Upper lobe of right lung (tissue), 1 donor: ENCODE data around the gene ABCG5. TPM values are rescaled to one million over a fixed set of nuclear protein-coding genes. Genes with fewer than 3 reads are reported as not detected.

ENCODE experiments used
- ATAC-seq: fragments of 200-7000 bp; cut with Tn5 transposase; one replicate; pipeline ENCODE4 v1.9.1; 2020; ENCODE audit warnings: mild to moderate bottlenecking, moderate library complexity
- DNase-seq: peaks from one replicate; pipeline ENCODE4 v3.0.0-alpha.2; 2020
- H3K27ac ChIP-seq: fragments of 200-600 bp; one replicate; pipeline ENCODE4 v1.8.0; 2022
- H3K27me3 ChIP-seq: fragments of 200-600 bp; one replicate; pipeline ENCODE4 v1.8.0; 2022; ENCODE audit warnings: mild to moderate bottlenecking
- H3K36me3 ChIP-seq: fragments of 200-600 bp; one replicate; pipeline ENCODE4 v1.8.0; 2022
- H3K4me1 ChIP-seq: fragments of 200-600 bp; one replicate; pipeline ENCODE4 v1.8.0; 2022
- H3K4me3 ChIP-seq: fragments of 200-600 bp; one replicate; pipeline ENCODE4 v1.8.0; 2022; ENCODE audit warnings: mild to moderate bottlenecking
- H3K9me3 ChIP-seq: fragments of 200-600 bp; one replicate; pipeline ENCODE4 v1.8.0; 2022
- CTCF ChIP-seq: fragments of 200-600 bp; IDR thresholded peaks from one replicate; pipeline ENCODE4 v1.8.0; 2022; ENCODE audit warnings: antibody characterized with exemption
- intact Hi-C: fragments of 100-400 bp; cut with DNase I; formaldehyde crosslinking; loops from one replicate; pipeline ENCODE4 v1.11.0; 2022
- total RNA-seq: library from RNA; stranded (reverse); fragmentation: NEBNext Ultra II Directional; extraction: Animal tissue kit (Norgen Biotek cat#: 25700); gene quantifications from one replicate; pipeline ENCODE4 v1.2.1, GENCODE V29; 2021
- donor health status: DM: no; HTN: yes; CAD: no; lungs with severe emphysema.

ABCG5 gene
- total RNA-seq, 1 donor from 2014 or later = not detected

DNA sequence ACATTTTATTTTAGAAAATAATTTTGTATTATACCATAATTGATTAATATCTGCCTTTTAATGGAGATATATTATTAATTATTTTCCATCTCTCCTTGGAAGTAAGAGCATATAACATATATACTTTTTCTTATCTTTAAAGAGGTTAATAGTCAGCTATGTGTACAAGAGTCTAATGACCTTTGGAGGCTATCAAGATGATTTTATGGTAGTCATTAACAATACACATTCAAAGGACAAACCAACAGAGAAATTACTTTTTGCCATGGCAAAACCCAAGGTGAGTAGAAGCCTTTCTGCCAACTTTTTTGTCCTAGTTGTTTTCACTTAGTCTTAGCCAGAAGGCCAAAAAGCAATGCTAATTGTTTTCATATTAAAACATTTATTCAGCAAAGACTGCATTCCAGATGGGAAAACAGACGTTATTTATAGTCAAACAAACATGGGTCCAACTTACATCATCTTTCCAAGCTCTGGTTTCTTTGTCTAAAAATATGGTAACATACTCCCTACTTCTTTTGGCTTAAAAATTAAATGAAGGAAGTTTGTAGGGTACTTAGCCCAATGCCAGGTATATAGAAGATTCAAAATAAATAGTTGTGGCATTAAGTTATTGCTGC is 74.4 kb downstream of the ABCG5 start:
- no peak for TF ChIP-seq CTCF
- ATAC-seq (no peak), DNase-seq (no peak)
- Histone ChIP-seq H3K4me1 (peaks cover 3% of the 10 kb centered on the region), H3K27ac (no peak overlapping the region), H3K9me3 (no peaks in the 10 kb centered on the region), H3K27me3 (no peaks in the 10 kb centered on the region), H3K4me3 (no peak overlapping the region), H3K36me3 (peaks cover 8% of the 10 kb centered on the region)
- intact Hi-C loops = no loop called here

- TF ChIP-seq CTCF = no peak
- intact Hi-C loops = no loop called here
- H3K4me1 ChIP-seq = peaks cover 5% of the 10 kb centered on the region
- no peaks in the 10 kb centered on the region for H3K27me3 ChIP-seq
- no peak overlapping the region for H3K4me3 ChIP-seq
- DNase-seq (no peak), ATAC-seq (no peak)
- peaks cover 8% of the 10 kb centered on the region for H3K36me3 ChIP-seq
- no peaks in the 10 kb centered on the region for H3K9me3 ChIP-seq
- no peak overlapping the region for H3K27ac ChIP-seq
These were observed 75.5 kb downstream of the ABCG5 start for GRCh38 chr2:43763091-43763490.

Other genes with a start within 250 kb of the ABCG5 start
- gene THADA, start 242.8 kb downstream of the ABCG5 start, total RNA-seq = 32.9 TPM
- gene PLEKHH2, start 201.6 kb downstream of the ABCG5 start, total RNA-seq = 53.8 TPM
- gene C1GALT1C1L, start 162.4 kb downstream of the ABCG5 start, total RNA-seq = 0.35 TPM
- 22.4 TPM for gene DYNC2LI1, start 64.8 kb downstream of the ABCG5 start, total RNA-seq
- gene ABCG8, start 132 bp upstream of the ABCG5 start, total RNA-seq = not detected
- 56.1 TPM for gene LRPPRC, start 157.2 kb upstream of the ABCG5 start, total RNA-seq